GM04504 (cell line): ENCODE measurements around the gene CGB7.
"Not testable (repeated sequence)": the region's sequence is repeated elsewhere in the genome, so short reads cannot be mapped to it uniquely, and the experiment has no call there.

Source experiments
- DNase-seq: peaks from one replicate; pipeline ENCODE4 v3.0.0-alpha.2; 2012; ENCODE audit warnings: low read depth

CGB7 gene

GRCh38 chr19:49073514-49074378 lies 16.2 kb upstream of the CGB7 start:
- no peak for DNase-seq

- no peak for DNase-seq
Observed at GRCh38 chr19:49071860-49072547, 14.5 kb upstream of the CGB7 start.

- DNase-seq: no peak
Observed at GRCh38 chr19:49070416-49070815, 12.9 kb upstream of the CGB7 start.

- no peak for DNase-seq
Observed at GRCh38 chr19:49069026-49069425, 11.5 kb upstream of the CGB7 start.

GRCh38 chr19:49067554-49067953 lies 10.0 kb upstream of the CGB7 start:
- no peak for DNase-seq

GRCh38 chr19:49065905-49066512 lies 8.5 kb upstream of the CGB7 start:
- DNase-seq: no peak

GRCh38 chr19:49064768-49065611 lies 7.4 kb upstream of the CGB7 start, which contains the start of gene NTF4:
TSS of gene NTF4 (minus strand) at chr19:49064818. CDS start at chr19:49061997, 2,821 bp downstream.
- no peak for DNase-seq

- DNase-seq: no peak
Observed at GRCh38 chr19:49064029-49064629, 6.6 kb upstream of the CGB7 start.

GRCh38 chr19:49061445-49061844 lies 3.9 kb upstream of the CGB7 start:
- no peak for DNase-seq

GRCh38 chr19:49061000-49061399 lies 3.5 kb upstream of the CGB7 start:
- DNase-seq: no peak

GRCh38 chr19:49059053-49059452 lies 1.5 kb upstream of the CGB7 start:
- no peak for DNase-seq

GRCh38 chr19:49058562-49058961 lies 1.0 kb upstream of the CGB7 start:
- no peak for DNase-seq

- not testable (repeated sequence) for DNase-seq
Observed at GRCh38 chr19:49056902-49057596, 500 bp downstream of the CGB7 start.

GRCh38 chr19:49056101-49056901 lies 1.2 kb downstream of the CGB7 start:
- no peak for DNase-seq

- DNase-seq: not testable (repeated sequence)
Observed at GRCh38 chr19:49050376-49051033, 7.0 kb downstream of the CGB7 start.

- not testable (repeated sequence) for DNase-seq
Observed at GRCh38 chr19:49049834-49050233, 7.7 kb downstream of the CGB7 start.

- DNase-seq: not testable (repeated sequence)
Observed at GRCh38 chr19:49049011-49049410, 8.5 kb downstream of the CGB7 start, which contains the start of gene CGB8. TSS of gene CGB8 (minus strand) at chr19:49049111. CDS start at chr19:49048739, 372 bp downstream.

- not testable (repeated sequence) for DNase-seq
Observed at GRCh38 chr19:49043548-49043947, 14.0 kb downstream of the CGB7 start, which contains the start of gene CGB5. TSS of gene CGB5 (plus strand) at chr19:49043848. CDS start at chr19:49044210, 362 bp downstream.

- not testable (repeated sequence) for DNase-seq
Observed at GRCh38 chr19:49042666-49043065, 14.9 kb downstream of the CGB7 start.
